ENCODE data around the gene TBX6.

TBX6 gene

DNA sequence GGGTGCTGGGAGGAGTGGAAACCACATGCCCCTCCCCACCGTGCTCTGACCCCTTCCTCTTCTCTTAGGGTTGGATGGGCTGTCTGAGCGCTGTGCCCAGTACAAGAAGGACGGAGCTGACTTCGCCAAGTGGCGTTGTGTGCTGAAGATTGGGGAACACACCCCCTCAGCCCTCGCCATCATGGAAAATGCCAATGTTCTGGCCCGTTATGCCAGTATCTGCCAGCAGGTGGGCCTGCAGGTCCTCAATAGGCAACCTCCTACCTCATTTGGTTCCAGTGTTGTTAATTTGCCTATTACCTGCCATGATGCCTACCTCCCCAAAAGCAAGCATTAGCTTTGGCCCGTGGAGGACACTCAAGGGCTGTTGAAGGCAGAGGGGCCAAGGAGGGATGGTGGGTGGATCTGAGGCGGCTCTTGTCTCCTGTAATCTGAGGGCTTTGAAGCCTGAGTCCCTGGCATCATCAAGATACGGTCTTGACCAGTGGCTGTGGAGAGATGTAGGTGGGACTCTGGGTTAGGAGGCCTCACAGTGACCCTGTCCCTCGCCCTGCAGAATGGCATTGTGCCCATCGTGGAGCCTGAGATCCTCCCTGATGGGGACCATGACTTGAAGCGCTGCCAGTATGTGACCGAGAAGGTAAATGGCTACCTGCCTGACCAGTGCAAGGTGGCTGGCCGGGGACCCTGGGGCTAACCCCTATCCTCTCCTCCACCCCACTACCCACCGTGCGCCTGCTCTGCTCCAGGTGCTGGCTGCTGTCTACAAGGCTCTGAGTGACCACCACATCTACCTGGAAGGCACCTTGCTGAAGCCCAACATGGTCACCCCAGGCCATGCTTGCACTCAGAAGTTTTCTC lies 22.7 kb downstream of the TBX6 start:
- peak overlapping the region; percentile 60 for H3K27ac Mint-ChIP-seq
- H3K4me3 Mint-ChIP-seq, result peak overlapping the region; percentile 44
- H3K36me3 Mint-ChIP-seq (ENCODE audit: low read depth), result peaks cover 100% of the 10 kb centered on the region
- intact Hi-C loops (cut with micrococcal nuclease), result no loop called here
- no peaks in the 10 kb centered on the region for H3K9me3 Mint-ChIP-seq
- H3K27me3 Mint-ChIP-seq, result no peaks in the 10 kb centered on the region
- peaks cover 50% of the 10 kb centered on the region for H3K4me1 Mint-ChIP-seq (ENCODE audit: low read depth)

- Mint-ChIP-seq H3K9me3 (no peaks in the 10 kb centered on the region), H3K27ac (peak overlapping the region; percentile 60), H3K36me3 (ENCODE audit: low read depth) (peaks cover 98% of the 10 kb centered on the region), H3K4me1 (ENCODE audit: low read depth) (peaks cover 57% of the 10 kb centered on the region), H3K4me3 (peak overlapping the region; percentile 30), H3K27me3 (no peaks in the 10 kb centered on the region)
- intact Hi-C loops (cut with micrococcal nuclease), result no loop called here
These were observed 23.4 kb downstream of the TBX6 start for GRCh38 chr16:30068333-30068732.

DNA sequence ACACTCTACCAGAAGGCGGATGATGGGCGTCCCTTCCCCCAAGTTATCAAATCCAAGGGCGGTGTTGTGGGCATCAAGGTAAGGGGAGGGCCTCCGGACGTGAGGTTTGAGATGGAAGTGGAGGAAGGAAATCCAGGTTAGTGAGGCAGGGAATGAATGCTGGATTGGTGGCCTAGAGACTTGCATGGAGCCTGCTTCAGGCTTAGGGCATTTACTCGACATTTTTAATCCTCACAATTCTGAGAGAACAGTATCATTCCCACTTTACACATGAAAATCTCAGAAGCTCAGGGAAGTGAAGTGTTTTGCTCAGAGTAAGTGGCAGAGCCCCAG lies 24.2 kb downstream of the TBX6 start:
- H3K27me3 Mint-ChIP-seq, result no peaks in the 10 kb centered on the region
- intact Hi-C loops (cut with micrococcal nuclease), result no loop called here
- H3K4me1 Mint-ChIP-seq (ENCODE audit: low read depth), result peaks cover 59% of the 10 kb centered on the region
- no peaks in the 10 kb centered on the region for H3K9me3 Mint-ChIP-seq
- peak overlapping the region; percentile 95 for H3K4me3 Mint-ChIP-seq
- peaks cover 90% of the 10 kb centered on the region for H3K36me3 Mint-ChIP-seq (ENCODE audit: low read depth)
- peak overlapping the region; percentile 99 for H3K27ac Mint-ChIP-seq

GRCh38 chr16:30066761-30067583 lies 24.8 kb downstream of the TBX6 start:
- peaks cover 59% of the 10 kb centered on the region for H3K4me1 Mint-ChIP-seq (ENCODE audit: low read depth)
- no peaks in the 10 kb centered on the region for H3K27me3 Mint-ChIP-seq
- intact Hi-C loops (cut with micrococcal nuclease), result no loop called here
- H3K27ac Mint-ChIP-seq, result peak overlapping the region; percentile 99
- peak overlapping the region; percentile 95 for H3K4me3 Mint-ChIP-seq
- H3K9me3 Mint-ChIP-seq, result no peaks in the 10 kb centered on the region
- peaks cover 84% of the 10 kb centered on the region for H3K36me3 Mint-ChIP-seq (ENCODE audit: low read depth)

DNA sequence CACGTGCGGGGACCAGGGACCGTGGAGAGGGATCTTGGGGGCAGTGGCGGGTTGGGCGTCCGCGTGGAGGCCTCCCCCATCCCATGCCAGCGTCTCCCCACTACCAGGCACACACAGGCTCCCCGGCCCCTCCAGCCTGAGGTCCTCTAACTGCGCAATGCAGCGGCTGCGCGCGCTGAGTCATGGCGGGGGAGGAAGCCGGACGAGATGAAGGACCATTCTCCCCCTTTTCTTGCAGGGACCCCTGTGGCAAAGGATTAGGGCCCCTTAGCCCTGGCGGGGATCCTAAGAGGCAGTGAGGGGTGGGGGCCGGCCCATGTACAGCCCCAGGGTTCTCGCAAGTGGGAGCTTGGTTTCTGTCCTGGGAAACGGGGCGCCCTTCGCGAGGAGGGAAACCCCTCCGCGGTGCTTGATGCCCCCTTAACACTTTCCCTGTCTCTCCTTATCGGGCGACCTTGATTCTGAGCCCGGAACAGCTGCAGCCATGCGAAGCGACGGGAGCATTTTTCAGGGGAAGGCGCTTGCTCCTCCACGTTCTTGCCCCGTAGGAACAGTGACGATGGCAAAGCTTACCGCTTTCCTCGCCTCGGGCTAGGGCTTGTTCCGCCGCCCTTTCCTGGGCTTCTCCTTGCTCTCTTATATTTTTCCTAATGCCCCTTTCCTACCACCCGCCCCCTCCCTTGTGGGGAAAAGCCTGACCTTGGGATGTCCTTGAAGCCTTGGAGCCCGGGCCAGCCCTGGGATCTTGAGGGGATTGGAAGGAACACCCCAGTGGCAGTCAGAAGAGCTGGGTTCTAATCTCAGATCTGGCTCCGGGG lies 25.6 kb downstream of the TBX6 start:
- no peaks in the 10 kb centered on the region for H3K27me3 Mint-ChIP-seq
- intact Hi-C loops (cut with micrococcal nuclease), result loop anchor here (1.0 kb wide), 2 partner anchors 13 to 26 kb away; a partner anchor contains a TSS
- H3K36me3 Mint-ChIP-seq (ENCODE audit: low read depth), result peaks cover 76% of the 10 kb centered on the region
- peak overlapping the region; percentile 95 for H3K4me3 Mint-ChIP-seq
- peaks cover 57% of the 10 kb centered on the region for H3K4me1 Mint-ChIP-seq (ENCODE audit: low read depth)
- peak overlapping the region; percentile 99 for H3K27ac Mint-ChIP-seq
- no peaks in the 10 kb centered on the region for H3K9me3 Mint-ChIP-seq

DNA sequence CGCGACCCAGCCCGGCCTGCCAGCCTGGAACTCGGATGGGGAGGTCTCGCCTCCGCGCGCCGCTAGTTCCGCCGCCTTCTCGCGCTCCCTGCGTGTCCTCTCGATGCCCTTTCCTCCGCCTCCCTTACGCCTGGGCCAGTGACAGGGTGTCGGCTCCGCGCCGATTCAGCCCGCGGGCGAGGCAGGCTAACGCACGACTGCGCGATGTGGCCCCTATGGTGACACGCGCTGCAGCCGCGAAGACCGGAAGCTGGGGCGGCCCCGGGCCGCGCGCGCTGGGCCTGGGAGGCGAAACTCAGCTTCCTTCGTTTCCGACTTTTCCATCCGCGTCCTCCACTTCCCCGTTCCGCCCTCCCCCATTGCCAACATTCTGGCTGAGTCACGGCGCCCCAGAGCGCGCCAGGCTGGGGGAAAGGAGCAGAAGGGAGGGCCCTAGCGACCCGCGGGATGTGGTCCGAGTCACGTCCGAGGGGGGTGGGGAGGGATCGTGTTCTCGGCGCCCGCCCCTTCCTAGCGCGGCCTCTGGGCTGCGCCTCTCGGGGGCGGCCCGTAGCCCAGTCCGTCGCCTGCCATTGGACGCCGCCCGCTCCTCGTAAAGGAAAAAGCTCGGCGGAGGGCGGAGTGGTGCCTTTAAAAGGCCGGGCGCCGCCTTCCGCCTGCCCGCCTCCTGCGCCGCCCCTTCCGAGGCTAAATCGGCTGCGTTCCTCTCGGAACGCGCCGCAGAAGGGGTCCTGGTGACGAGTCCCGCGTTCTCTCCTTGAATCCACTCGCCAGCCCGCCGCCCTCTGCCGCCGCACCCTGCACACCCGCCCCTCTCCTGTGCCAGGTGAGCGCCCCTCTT lies 26.4 kb downstream of the TBX6 start, which contains the start of gene ALDOA:
TSS of gene ALDOA (plus strand) at position 659 of the 841 bp plus-strand sequence. CDS start 1,138 bp downstream, outside the sequence.
- intact Hi-C loops (cut with micrococcal nuclease), result loop anchor here (1.0 kb wide), 2 partner anchors 12 to 27 kb away; a partner anchor contains a TSS
- Mint-ChIP-seq H3K4me3 (peak within 1 kb of the TSS; percentile 95), H3K27me3 (no peaks in the 10 kb centered on the region), H3K36me3 (ENCODE audit: low read depth) (peaks cover 68% of the 10 kb centered on the region), H3K27ac (peak within 1 kb of the TSS; percentile 99), H3K4me1 (ENCODE audit: low read depth) (peaks cover 51% of the 10 kb centered on the region), H3K9me3 (no peaks in the 10 kb centered on the region)

GRCh38 chr16:30064729-30065101 lies 27.0 kb downstream of the TBX6 start:
- no peaks in the 10 kb centered on the region for H3K27me3 Mint-ChIP-seq
- peak overlapping the region; percentile 95 for H3K4me3 Mint-ChIP-seq
- H3K9me3 Mint-ChIP-seq, result no peaks in the 10 kb centered on the region
- peaks cover 45% of the 10 kb centered on the region for H3K4me1 Mint-ChIP-seq (ENCODE audit: low read depth)
- H3K27ac Mint-ChIP-seq, result peak overlapping the region; percentile 99
- intact Hi-C loops (cut with micrococcal nuclease), result loop anchor here (1.0 kb wide), 2 partner anchors 11 to 28 kb away; a partner anchor contains a TSS
- peaks cover 62% of the 10 kb centered on the region for H3K36me3 Mint-ChIP-seq (ENCODE audit: low read depth)

DNA sequence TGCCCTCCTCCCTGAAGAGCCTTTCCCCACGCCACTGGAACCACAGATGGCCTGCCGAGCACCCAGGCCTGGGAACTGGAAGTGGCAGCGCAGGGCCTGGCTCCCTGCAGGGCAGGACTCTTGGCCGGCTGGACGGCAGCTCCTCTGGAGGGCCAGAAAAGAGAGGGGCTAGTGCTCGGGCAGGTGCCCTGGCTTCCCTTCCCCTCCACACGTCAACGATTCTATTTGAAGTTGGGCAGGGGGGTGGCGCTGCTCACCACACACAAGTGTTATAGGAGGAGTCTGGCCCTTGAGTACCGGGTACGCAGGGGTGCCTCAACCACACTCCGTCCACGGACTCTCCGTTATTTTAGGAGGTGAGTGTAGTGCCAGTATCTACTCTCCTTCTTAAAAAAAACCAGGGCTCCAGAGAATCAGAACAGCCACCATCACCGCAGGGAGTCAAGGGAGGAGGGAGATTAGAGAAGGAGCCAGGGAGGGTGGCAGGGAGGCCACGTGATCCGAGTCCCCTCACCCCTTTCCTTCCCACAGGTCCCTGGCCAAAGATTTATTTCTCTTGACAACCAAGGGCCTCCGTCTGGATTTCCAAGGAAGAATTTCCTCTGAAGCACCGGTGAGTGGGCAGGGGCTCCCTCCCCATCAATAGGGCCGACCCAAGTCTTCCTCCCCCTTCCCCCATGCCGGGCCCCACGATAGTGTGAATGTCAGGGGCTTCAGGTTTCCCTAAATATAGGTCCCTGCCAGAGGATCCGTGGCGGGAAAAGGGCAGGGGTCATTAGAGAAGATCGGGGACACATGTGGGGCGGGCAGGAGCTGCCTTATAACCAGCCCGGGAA lies 27.6 kb downstream of the TBX6 start:
- Mint-ChIP-seq H3K27ac (peak overlapping the region; percentile 99), H3K27me3 (no peaks in the 10 kb centered on the region)

DNA sequence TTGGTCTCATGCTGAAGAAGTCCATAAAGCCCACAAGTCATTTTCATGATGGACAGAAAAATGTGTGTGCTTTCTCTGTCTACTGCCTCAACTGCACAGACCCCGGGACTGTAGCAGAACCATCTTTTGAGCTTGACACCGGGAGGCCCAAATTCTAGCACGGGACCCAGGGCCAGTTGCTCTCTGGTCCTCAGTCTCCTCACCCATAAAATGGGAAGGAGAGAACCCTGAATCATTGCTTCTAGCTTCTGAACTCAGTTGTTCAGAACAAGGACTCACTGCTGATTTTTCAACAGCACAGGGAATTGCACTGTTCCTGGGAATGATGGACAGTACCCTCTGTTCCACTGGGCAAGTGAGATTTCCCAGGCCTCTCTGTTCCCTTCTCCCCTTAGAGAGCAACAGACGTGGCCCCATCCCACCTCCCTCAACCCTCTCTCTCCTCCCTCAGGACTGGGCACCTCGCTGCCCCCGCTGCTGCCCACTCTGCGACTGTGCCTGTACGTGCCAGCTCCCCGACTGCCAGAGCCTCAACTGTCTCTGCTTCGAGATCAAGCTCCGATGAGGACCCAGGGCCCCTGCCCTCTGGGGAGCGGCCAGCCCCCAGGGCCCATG lies 28.3 kb downstream of the TBX6 start:
- H3K27me3 Mint-ChIP-seq, result no peaks in the 10 kb centered on the region
- H3K9me3 Mint-ChIP-seq, result no peaks in the 10 kb centered on the region
- peaks cover 34% of the 10 kb centered on the region for H3K4me1 Mint-ChIP-seq (ENCODE audit: low read depth)
- H3K4me3 Mint-ChIP-seq, result peak overlapping the region; percentile 95
- intact Hi-C loops (cut with micrococcal nuclease), result no loop called here
- H3K36me3 Mint-ChIP-seq (ENCODE audit: low read depth), result peaks cover 48% of the 10 kb centered on the region
- H3K27ac Mint-ChIP-seq, result peak overlapping the region; percentile 99

More for the DNA sequence above, 27.6 kb downstream of the TBX6 start:
- Mint-ChIP-seq H3K4me3 (peak overlapping the region; percentile 95), H3K4me1 (ENCODE audit: low read depth) (peaks cover 39% of the 10 kb centered on the region), H3K9me3 (no peaks in the 10 kb centered on the region), H3K36me3 (ENCODE audit: low read depth) (peaks cover 56% of the 10 kb centered on the region)
- intact Hi-C loops (cut with micrococcal nuclease), result no loop called here

DNA sequence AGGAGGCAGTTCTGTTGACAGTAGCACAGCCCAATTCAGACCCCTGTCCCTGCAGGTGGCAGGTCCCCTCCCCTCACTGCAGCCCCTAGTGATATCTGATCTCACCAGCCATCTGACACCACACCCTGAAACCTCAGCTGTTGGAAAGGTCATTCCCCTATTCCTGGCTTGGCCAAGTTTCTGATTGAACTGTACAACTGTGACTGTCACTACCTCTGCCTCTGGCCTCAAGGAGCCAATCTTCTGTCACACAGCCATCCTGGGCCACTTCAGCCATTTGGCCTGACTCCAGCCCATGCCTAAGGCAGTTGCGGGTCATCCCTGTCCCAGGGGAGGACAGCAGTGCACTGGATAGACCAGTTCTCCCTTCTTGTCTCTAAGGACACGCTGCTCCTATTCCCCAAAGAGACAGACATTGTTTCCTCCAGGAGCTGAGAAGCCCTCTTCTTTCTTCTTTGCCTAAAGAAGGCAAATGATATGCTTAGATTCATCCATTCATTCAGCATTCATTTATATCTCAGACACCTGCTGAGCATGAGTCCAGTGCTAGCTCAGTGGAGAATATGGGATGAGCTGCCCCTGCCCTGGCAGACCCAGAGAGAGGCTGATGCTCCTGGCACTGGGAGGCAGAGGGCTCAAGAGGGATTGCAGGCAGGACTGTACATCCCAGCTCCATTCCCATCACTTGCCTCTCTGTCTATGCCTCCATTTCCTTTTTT lies 30.7 kb downstream of the TBX6 start:
- peaks cover 19% of the 10 kb centered on the region for H3K4me1 Mint-ChIP-seq (ENCODE audit: low read depth)

GRCh38 chr16:30060346-30060745 lies 31.4 kb downstream of the TBX6 start:
- Mint-ChIP-seq H3K4me1 (ENCODE audit: low read depth) (peaks cover 19% of the 10 kb centered on the region), H3K4me3 (no peak overlapping the region), H3K27me3 (no peaks in the 10 kb centered on the region), H3K27ac (peak overlapping the region; percentile 1), H3K36me3 (ENCODE audit: low read depth) (peaks cover 18% of the 10 kb centered on the region), H3K9me3 (no peaks in the 10 kb centered on the region)
- intact Hi-C loops (cut with micrococcal nuclease), result no loop called here

More for the DNA sequence above, 30.7 kb downstream of the TBX6 start:
- Mint-ChIP-seq H3K36me3 (ENCODE audit: low read depth) (peaks cover 24% of the 10 kb centered on the region), H3K9me3 (no peaks in the 10 kb centered on the region), H3K27ac (peak overlapping the region; percentile 1), H3K4me3 (no peak overlapping the region), H3K27me3 (no peaks in the 10 kb centered on the region)
- intact Hi-C loops (cut with micrococcal nuclease), result no loop called here
